C1 segment of cervical spinal cord (tissue), 14 donors: ENCODE results near the gene CDADC1.
"Not testable (repeated sequence)": the region's sequence is repeated elsewhere in the genome, so short reads cannot be mapped to it uniquely, and the experiment has no call there.

Experiments used
- DNase-seq, 14 donors: peaks; one replicate each; lab custom pipeline; 2025; lab: John Stamatoyannopoulos, UW

Gene CDADC1

GRCh38 chr13:49315036-49315565 is 67.4 kb downstream of the CDADC1 start:
- DNase-seq = no peak

- DNase-seq = no peak
Observed at GRCh38 chr13:49315756-49316482, 68.2 kb downstream of the CDADC1 start.

DNA sequence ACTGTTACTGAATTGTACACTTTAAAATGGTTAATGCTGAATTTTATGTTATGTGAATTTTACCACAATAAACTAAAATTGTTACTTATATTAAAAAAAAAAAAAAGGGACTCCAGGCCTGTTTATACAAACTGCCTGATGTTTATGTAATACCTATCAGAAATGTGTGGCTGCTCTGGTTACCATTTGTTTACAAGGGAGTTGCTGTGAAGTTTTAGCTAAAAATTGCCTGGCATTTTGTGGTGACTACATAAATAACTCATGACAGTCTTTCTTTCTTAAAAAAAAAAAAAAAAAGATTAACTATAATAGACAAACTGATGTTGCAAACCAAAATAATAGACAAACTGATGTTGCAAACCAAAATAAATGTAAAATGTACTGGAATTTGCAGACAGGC is 71.8 kb downstream of the CDADC1 start:
- no peak for DNase-seq

GRCh38 chr13:49319951-49320350 is 72.2 kb downstream of the CDADC1 start:
- no peak for DNase-seq

DNA sequence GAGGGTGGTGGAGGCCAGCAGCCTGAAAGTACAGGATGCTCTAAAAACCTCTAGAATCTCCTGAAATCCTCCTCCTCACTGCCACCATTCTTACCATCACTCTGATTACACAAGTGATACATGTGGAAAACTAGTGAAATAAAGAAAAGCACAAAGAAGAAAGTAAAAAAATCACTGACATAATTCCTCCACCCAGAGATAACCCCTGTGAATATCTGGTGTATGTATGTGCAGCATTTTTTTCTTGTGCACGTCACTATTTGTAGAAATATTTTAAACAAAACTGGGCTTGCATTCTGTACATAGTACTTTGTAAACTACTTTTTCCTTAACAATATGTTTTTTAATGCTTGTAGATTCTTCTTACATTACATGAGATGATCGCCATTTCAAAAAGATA is 73.2 kb downstream of the CDADC1 start:
- DNase-seq = no peak

GRCh38 chr13:49322702-49323101 is 75.0 kb downstream of the CDADC1 start:
- no peak for DNase-seq

- DNase-seq = no peak
Observed at GRCh38 chr13:49323344-49323743, 75.6 kb downstream of the CDADC1 start.

GRCh38 chr13:49326222-49326917 is 78.6 kb downstream of the CDADC1 start:
- DNase-seq = no peak

DNA sequence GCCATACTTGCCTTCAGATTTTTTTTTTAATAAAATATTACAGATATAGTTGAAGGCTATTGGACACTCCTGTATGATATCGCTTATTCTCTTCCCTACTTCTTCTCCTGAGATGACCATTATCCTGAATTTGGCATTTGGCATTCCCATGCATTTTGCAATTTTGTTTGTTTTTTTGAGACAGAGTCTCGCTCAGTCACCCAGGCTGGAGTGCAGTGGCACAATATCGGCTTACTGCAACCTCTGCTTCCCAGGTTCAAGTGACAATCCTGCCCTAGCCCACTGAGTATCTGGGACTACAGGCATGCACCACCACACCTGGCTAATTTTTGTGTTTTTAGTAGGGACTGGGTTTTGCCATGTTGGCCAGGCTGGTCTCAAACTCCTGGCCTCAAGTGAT is 79.4 kb downstream of the CDADC1 start:
- DNase-seq = not testable (repeated sequence)

- DNase-seq = no peak
Observed at GRCh38 chr13:49329831-49330545, 82.3 kb downstream of the CDADC1 start.

GRCh38 chr13:49330546-49330864 is 82.8 kb downstream of the CDADC1 start:
- DNase-seq = no peak

GRCh38 chr13:49336655-49337054 is 88.9 kb downstream of the CDADC1 start:
- no peak for DNase-seq

DNA sequence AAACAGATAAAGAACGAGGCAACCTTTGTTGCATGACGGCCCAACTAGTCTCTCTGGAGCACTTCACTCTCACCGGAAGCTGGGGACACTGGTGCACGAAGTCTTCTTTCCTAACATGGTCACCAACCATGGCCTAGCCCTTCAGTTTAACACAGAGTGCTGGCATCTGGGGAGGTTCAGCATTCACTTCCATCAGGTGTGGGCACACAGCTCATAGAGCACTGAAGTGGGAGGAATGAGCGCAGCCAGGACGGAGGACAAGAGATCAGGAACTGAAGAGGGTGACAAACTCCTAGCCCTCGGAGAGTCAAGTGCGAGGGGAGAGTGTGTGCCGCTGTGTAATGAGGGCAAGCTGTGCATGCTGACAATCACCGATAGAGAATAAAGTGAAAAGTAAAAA is 92.4 kb downstream of the CDADC1 start:
- no peak for DNase-seq

- no peak for DNase-seq
Observed at GRCh38 chr13:49341517-49341916, 93.8 kb downstream of the CDADC1 start.

- DNase-seq = no peak
Observed at GRCh38 chr13:49341941-49342340, 94.2 kb downstream of the CDADC1 start.

DNA sequence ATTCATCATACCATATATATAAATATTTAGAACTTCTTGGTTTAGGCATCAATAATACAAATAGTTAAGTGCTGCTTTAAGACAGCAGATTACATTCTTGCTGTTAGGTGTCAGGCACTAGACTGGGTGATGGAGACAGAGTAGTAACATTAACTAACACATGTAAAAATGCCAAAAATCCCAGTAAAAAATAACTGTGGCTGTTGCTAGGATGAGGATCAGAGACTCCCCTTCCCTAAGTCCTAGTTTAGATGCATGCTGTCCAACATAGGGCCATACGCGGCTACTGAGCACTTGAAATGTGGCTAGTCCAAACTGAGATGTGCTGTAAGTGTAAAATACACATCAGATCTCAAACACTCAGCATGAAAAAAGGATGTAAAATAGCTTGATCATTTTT is 94.7 kb downstream of the CDADC1 start:
- DNase-seq = no peak
